BLaER1 (cell line): ENCODE results near the gene TMPRSS11B.
"Not testable (repeated sequence)": the region's sequence is repeated elsewhere in the genome, so short reads cannot be mapped to it uniquely, and the experiment has no call there.

Experiments used
- H3K27ac ChIP-seq: shearing (Covaris generic); formaldehyde crosslinking; 2 replicates; pipeline ENCODE4 v1.8.1; 2022
- H3K27me3 ChIP-seq: shearing (Covaris generic); formaldehyde crosslinking; 2 replicates; pipeline ENCODE4 v1.8.1; 2022
- H3K36me3 ChIP-seq: shearing (Covaris generic); formaldehyde crosslinking; 2 replicates; pipeline ENCODE4 v1.8.1; 2022
- H3K4me1 ChIP-seq: shearing (Covaris generic); formaldehyde crosslinking; 2 replicates; pipeline ENCODE4 v1.8.1; 2022
- H3K4me2 ChIP-seq: shearing (Covaris generic); formaldehyde crosslinking; 2 replicates; pipeline ENCODE4 v1.8.1; 2022
- H3K4me3 ChIP-seq: shearing (Covaris generic); formaldehyde crosslinking; 2 replicates; pipeline ENCODE4 v1.8.1; 2022
- H3K9ac ChIP-seq: shearing (Covaris generic); formaldehyde crosslinking; 2 replicates; pipeline ENCODE4 v1.8.1; 2022
- H3K9me3 ChIP-seq: shearing (Covaris generic); formaldehyde crosslinking; 2 replicates; pipeline ENCODE4 v1.8.1; 2022
- H4K20me1 ChIP-seq: shearing (Covaris generic); formaldehyde crosslinking; 2 replicates; pipeline ENCODE4 v1.8.1; 2022
- Cebpa-rat ChIP-seq: shearing (Covaris generic); IDR thresholded peaks from 2 replicates; pipeline ENCODE4 v1.8.1; 2022

TMPRSS11B gene

DNA sequence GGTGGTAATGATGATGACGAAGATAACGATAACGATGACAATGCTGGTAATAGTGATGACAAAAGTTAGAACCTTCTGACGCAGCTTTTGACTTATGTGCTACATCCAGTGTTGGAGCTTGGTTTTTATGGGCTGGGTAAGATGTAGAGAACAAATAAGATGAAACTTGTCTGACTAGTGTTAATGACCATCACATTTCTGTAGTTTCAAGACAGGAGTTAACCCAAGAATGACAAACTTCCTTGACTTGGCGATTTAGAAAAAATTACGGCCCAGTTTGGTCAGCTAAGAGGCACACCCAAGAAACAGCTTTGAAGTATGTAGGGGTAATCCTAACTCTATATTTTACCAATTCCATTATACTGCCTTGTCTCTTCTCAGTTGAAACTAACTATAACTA is at the start of gene TMPRSS11B:
TSS of gene TMPRSS11B (minus strand) at position 101 of the 400 bp plus-strand sequence. CDS start 136 bp downstream, outside the sequence.
- Histone ChIP-seq H3K9me3 (no peaks in the 10 kb centered on the region), H3K4me2 (no peak within 1 kb of the TSS), H3K4me3 (no peak within 1 kb of the TSS), H3K27me3 (no peaks in the 10 kb centered on the region), H3K4me1 (no peaks in the 10 kb centered on the region), H3K36me3 (no peaks in the 10 kb centered on the region), H3K9ac (no peak within 1 kb of the TSS), H3K27ac (no peak within 1 kb of the TSS), H4K20me1 (no peaks in the 10 kb centered on the region)
- no peak for TF ChIP-seq Cebpa-rat

DNA sequence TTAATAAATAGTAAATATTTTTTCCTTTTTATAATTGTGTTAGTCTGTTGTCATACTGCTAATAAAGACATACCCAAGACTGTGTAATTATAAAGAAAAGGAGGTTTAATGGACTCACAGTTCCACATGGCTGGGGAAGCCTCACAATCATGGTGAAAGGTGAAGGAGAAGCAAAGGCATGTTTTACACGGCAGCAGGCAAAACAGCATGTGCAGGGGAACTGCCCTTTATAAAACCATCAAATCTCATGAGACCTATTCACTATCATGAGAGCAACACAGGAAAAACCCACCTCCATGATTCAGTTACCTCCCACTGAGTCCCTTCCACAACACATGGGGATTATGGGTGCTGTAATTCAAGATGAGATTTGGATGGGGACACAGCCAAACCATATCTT is 45.8 kb upstream of the TMPRSS11B start:
- H3K9ac ChIP-seq = no peak overlapping the region
- H3K4me2 ChIP-seq = no peak overlapping the region
- no peak overlapping the region for H3K27ac ChIP-seq
- H3K4me1 ChIP-seq = no peaks in the 10 kb centered on the region
- H3K4me3 ChIP-seq = no peak overlapping the region
- no peaks in the 10 kb centered on the region for H3K27me3 ChIP-seq
- H4K20me1 ChIP-seq = no peaks in the 10 kb centered on the region
- H3K9me3 ChIP-seq = 0 out of 2 replicates have a peak, but pooled peaks cover 7% of the 10 kb centered on the region
- H3K36me3 ChIP-seq = no peaks in the 10 kb centered on the region
- no peak for TF ChIP-seq Cebpa-rat

DNA sequence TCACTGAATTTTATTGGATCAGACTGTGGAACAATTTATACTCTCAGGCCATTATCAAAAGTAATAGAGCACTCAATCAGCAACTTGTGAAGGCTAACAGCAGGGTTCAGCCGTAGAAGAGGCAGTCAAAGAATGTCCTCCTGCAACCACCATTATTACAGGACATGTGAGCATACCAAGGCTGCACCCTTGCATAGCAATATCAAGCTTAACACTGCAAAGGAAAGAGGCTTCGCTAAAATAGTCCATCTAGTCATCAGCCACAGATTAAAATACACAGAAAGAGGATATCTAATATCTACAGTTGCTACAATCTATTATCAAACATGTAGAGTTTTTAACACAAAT is 42.9 kb upstream of the TMPRSS11B start:
- no peak for TF ChIP-seq Cebpa-rat
- no peaks in the 10 kb centered on the region for H3K27me3 ChIP-seq
- no peaks in the 10 kb centered on the region for H3K36me3 ChIP-seq
- no peaks in the 10 kb centered on the region for H3K4me1 ChIP-seq
- 0 out of 2 replicates have a peak, but pooled peaks cover 7% of the 10 kb centered on the region for H3K9me3 ChIP-seq
- H3K9ac ChIP-seq = no peak overlapping the region
- no peaks in the 10 kb centered on the region for H4K20me1 ChIP-seq
- H3K27ac ChIP-seq = no peak overlapping the region
- no peak overlapping the region for H3K4me3 ChIP-seq
- H3K4me2 ChIP-seq = no peak overlapping the region

- H3K36me3 ChIP-seq = no peaks in the 10 kb centered on the region
- H3K4me1 ChIP-seq = no peaks in the 10 kb centered on the region
- H3K4me3 ChIP-seq = no peak overlapping the region
- no peaks in the 10 kb centered on the region for H4K20me1 ChIP-seq
- H3K4me2 ChIP-seq = no peak overlapping the region
- no peak overlapping the region for H3K9ac ChIP-seq
- TF ChIP-seq Cebpa-rat = no peak
- 0 out of 2 replicates have a peak, but pooled peaks cover 7% of the 10 kb centered on the region for H3K9me3 ChIP-seq
- H3K27ac ChIP-seq = no peak overlapping the region
- no peaks in the 10 kb centered on the region for H3K27me3 ChIP-seq
These were observed 42.4 kb upstream of the TMPRSS11B start for GRCh38 chr4:68287704-68288392.

GRCh38 chr4:68283714-68284113 is 38.2 kb upstream of the TMPRSS11B start:
- Histone ChIP-seq H3K4me2 (no peak overlapping the region), H3K4me1 (no peaks in the 10 kb centered on the region), H3K27ac (no peak overlapping the region), H3K4me3 (no peak overlapping the region), H3K9ac (no peak overlapping the region), H4K20me1 (no peaks in the 10 kb centered on the region), H3K36me3 (no peaks in the 10 kb centered on the region), H3K27me3 (no peaks in the 10 kb centered on the region), H3K9me3 (no peaks in the 10 kb centered on the region)
- TF ChIP-seq Cebpa-rat = no peak

DNA sequence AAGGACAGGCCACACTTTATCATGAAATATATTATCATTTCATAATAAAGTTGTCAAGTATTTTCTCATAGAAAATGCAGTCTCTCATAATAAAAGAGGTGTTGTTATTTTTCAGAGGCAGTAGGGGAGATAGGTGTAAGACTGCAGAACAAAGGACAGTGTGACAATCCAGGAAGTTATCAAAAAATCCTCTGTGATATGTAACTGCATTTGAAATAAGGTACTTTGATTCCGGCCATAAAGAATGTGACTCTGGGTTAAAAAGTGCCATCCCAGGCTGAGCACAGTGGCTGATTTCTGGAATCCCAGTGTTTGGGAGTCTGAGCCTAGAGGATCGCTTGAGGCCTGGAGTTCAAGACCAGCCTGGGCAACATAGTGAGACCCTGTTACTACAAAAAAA is 37.6 kb upstream of the TMPRSS11B start:
- Histone ChIP-seq H4K20me1 (no peaks in the 10 kb centered on the region), H3K4me3 (no peak overlapping the region), H3K27ac (no peak overlapping the region), H3K4me2 (no peak overlapping the region), H3K9ac (no peak overlapping the region), H3K36me3 (no peaks in the 10 kb centered on the region), H3K27me3 (no peaks in the 10 kb centered on the region), H3K4me1 (no peaks in the 10 kb centered on the region), H3K9me3 (no peaks in the 10 kb centered on the region)
- TF ChIP-seq Cebpa-rat = no peak

- H3K4me2 ChIP-seq, H3K27ac ChIP-seq, H3K9me3 ChIP-seq, H3K36me3 ChIP-seq, H3K9ac ChIP-seq, H3K4me3 ChIP-seq, H3K4me1 ChIP-seq, H4K20me1 ChIP-seq, H3K27me3 ChIP-seq: not testable (repeated sequence)
These were observed 36.6 kb upstream of the TMPRSS11B start for GRCh38 chr4:68281796-68282740.

DNA sequence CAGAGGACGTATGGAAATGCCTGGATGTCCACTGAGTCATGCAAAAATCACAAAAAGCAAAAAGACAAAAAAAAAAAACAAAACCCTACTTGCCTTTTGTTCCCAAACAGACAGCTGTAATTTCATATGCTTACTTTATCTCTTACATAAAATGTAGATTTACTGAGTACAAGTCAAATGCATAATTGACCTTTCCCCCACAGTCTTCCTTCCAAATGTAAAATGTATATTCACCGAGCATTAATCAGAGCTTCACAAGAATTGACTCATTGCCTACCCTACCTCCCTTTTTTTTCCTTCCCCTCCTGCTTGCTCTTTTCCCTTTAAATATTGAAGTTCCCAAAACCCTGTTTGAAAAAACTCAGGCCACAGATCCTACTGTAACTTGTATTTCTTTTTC is 32.5 kb upstream of the TMPRSS11B start:
- no peak overlapping the region for H3K4me2 ChIP-seq
- H3K4me1 ChIP-seq = peaks cover 12% of the 10 kb centered on the region
- H3K4me3 ChIP-seq = no peak overlapping the region
- no peaks in the 10 kb centered on the region for H3K9me3 ChIP-seq
- no peaks in the 10 kb centered on the region for H3K36me3 ChIP-seq
- no peak for TF ChIP-seq Cebpa-rat
- H3K27me3 ChIP-seq = no peaks in the 10 kb centered on the region
- H3K9ac ChIP-seq = no peak overlapping the region
- no peaks in the 10 kb centered on the region for H4K20me1 ChIP-seq
- no peak overlapping the region for H3K27ac ChIP-seq

DNA sequence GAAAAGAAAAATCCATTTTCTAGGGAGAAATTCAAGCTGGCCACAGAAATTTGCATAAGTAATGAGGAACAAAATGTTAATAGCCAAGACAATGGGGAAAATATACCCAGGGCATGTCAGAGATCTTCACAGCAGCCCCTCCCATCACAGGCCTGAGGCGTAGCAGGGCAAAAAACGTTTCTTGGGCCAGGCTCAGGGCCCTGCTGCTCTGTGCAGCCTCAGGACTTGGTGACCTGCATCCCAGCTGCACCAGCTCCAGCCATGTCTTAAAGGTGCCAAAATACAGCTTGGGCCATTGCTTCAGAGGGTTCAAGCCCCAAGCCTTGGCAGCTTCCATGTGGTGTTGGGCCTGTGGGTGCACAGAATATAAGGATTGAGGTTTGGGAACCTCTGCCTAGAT is 32.1 kb upstream of the TMPRSS11B start:
- Histone ChIP-seq H3K4me3 (no peak overlapping the region), H3K4me2 (no peak overlapping the region), H3K36me3 (no peaks in the 10 kb centered on the region), H3K4me1 (peaks cover 12% of the 10 kb centered on the region), H4K20me1 (no peaks in the 10 kb centered on the region), H3K9me3 (no peaks in the 10 kb centered on the region), H3K27me3 (no peaks in the 10 kb centered on the region), H3K9ac (no peak overlapping the region), H3K27ac (no peak overlapping the region)
- TF ChIP-seq Cebpa-rat = no peak

GRCh38 chr4:68272860-68273259 is 27.4 kb upstream of the TMPRSS11B start:
- no peak overlapping the region for H3K9ac ChIP-seq

More at GRCh38 chr4:68272860-68273259, 27.4 kb upstream of the TMPRSS11B start:
- Histone ChIP-seq H3K27ac (no peak overlapping the region), H4K20me1 (no peaks in the 10 kb centered on the region), H3K9me3 (peaks cover 20% of the 10 kb centered on the region), H3K27me3 (no peaks in the 10 kb centered on the region), H3K36me3 (no peaks in the 10 kb centered on the region), H3K4me2 (no peak overlapping the region), H3K4me3 (no peak overlapping the region), H3K4me1 (peaks cover 12% of the 10 kb centered on the region)
- TF ChIP-seq Cebpa-rat = no peak
